Muscle layer of colon (tissue), 2 donors: Measurements from ENCODE around the gene MORF4L1.

Source experiments
- H3K27ac ChIP-seq: one replicate; pipeline ENCODE4 v1.7.0; 2013; ENCODE audit warnings: low read depth, mild to moderate bottlenecking, low read length, moderate library complexity
- H3K27me3 ChIP-seq, 2 donors: one replicate each; pipeline ENCODE4 v1.7.0; 2013; ENCODE audit warnings: low read length in 2 of 2, mild to moderate bottlenecking in 2 of 2; ENCODE audit not compliant: insufficient read depth in 2 of 2, control insufficient read depth in 1 of 2
- H3K36me3 ChIP-seq: one replicate; pipeline ENCODE4 v1.7.0; 2013; ENCODE audit warnings: mild to moderate bottlenecking, low read length; ENCODE audit not compliant: insufficient read depth
- H3K4me1 ChIP-seq: one replicate; pipeline ENCODE4 v1.7.0; 2013; ENCODE audit warnings: mild to moderate bottlenecking, low read length; ENCODE audit not compliant: insufficient read depth
- H3K4me3 ChIP-seq, 2 donors: one replicate each; pipeline ENCODE4 v1.7.0; 2013; ENCODE audit warnings: low read length in 2 of 2, low read depth in 1 of 2, mild to moderate bottlenecking in 1 of 2, moderate library complexity in 1 of 2
- H3K9ac ChIP-seq: one replicate; pipeline ENCODE4 v1.7.0; 2013; ENCODE audit warnings: low read length
- H3K9me3 ChIP-seq: one replicate; pipeline ENCODE4 v1.7.0; 2013; ENCODE audit warnings: mild to moderate bottlenecking, low read length
- donor health status: abdominal sarcoma.
- donor health status: Adenocarcinoma of cecum.

Gene MORF4L1

DNA sequence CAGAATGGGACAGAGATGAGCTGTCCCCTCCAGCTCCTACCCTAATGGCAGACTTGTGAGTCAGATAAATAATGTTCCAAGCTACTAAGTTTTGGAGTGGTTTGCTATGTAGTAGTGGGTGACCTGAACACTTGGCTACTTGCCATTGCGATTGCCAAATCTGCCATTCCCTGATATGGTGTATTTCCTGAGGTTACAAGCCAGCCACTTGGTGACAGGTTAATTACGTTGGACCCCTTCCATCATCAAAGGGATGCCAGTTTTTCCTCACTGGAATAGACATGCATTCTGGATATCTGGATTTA, 33.6 kb downstream of the MORF4L1 start:
- H3K9me3 ChIP-seq: no peaks in the 10 kb centered on the region
- peaks cover 18% of the 10 kb centered on the region for H3K4me1 ChIP-seq
- H3K27me3 ChIP-seq: no peaks in the 10 kb centered on the region
- no peak overlapping the region for H3K4me3 ChIP-seq
- H3K27ac ChIP-seq: no peak overlapping the region
- H3K9ac ChIP-seq: no peak overlapping the region
- H3K36me3 ChIP-seq: peaks cover 72% of the 10 kb centered on the region

GRCh38 chr15:78907577-78907976, 34.9 kb downstream of the MORF4L1 start:
- H3K36me3 ChIP-seq: peaks cover 73% of the 10 kb centered on the region
- H3K4me1 ChIP-seq: peaks cover 18% of the 10 kb centered on the region
- no peaks in the 10 kb centered on the region for H3K9me3 ChIP-seq
- no peak overlapping the region for H3K9ac ChIP-seq
- H3K4me3 ChIP-seq: no peak overlapping the region
- no peak overlapping the region for H3K27ac ChIP-seq
- no peaks in the 10 kb centered on the region for H3K27me3 ChIP-seq

DNA sequence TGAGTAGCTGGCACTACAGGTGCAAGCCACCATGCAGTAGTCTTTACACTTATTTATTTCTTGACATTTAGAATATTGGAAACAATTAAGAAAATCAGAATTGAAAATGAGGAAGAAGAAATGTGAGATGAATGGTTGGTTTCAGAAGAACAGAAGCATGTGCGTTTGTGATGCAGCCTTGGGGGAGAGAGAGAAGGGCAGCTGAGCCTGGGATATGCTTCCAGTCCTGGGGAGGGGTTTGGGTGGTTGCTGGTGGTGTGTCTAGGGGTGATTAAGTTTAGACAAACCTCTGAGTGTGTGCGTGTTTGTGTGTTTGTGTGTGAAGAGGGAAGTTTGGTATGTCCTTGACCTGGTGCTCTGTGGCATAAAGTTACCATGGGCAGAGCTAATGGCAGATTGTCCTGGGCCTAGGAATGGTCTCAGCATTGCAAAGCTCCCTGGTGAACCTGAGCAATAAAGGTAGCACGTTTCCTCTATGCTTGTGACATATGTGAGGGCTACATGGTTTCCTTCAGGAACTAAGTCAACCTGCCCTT, 36.5 kb downstream of the MORF4L1 start:
- peaks cover 68% of the 10 kb centered on the region for H3K36me3 ChIP-seq
- H3K27ac ChIP-seq: no peak overlapping the region
- H3K4me3 ChIP-seq: no peak overlapping the region
- H3K27me3 ChIP-seq: no peaks in the 10 kb centered on the region
- H3K4me1 ChIP-seq: peaks cover 25% of the 10 kb centered on the region
- H3K9me3 ChIP-seq: no peaks in the 10 kb centered on the region
- no peak overlapping the region for H3K9ac ChIP-seq

GRCh38 chr15:78909791-78910228, 37.1 kb downstream of the MORF4L1 start:
- H3K27ac ChIP-seq: peak overlapping the region; percentile 19
- H3K9ac ChIP-seq: no peak overlapping the region
- no peaks in the 10 kb centered on the region for H3K9me3 ChIP-seq
- H3K4me1 ChIP-seq: peaks cover 31% of the 10 kb centered on the region
- H3K27me3 ChIP-seq: no peaks in the 10 kb centered on the region
- peaks cover 62% of the 10 kb centered on the region for H3K36me3 ChIP-seq
- no peak overlapping the region for H3K4me3 ChIP-seq

GRCh38 chr15:78910271-78910670, 37.6 kb downstream of the MORF4L1 start:
- H3K4me1 ChIP-seq: peaks cover 36% of the 10 kb centered on the region
- H3K9me3 ChIP-seq: no peaks in the 10 kb centered on the region
- H3K36me3 ChIP-seq: peaks cover 59% of the 10 kb centered on the region
- H3K27me3 ChIP-seq: no peaks in the 10 kb centered on the region
- no peak overlapping the region for H3K9ac ChIP-seq
- no peak overlapping the region for H3K4me3 ChIP-seq
- H3K27ac ChIP-seq: peak overlapping the region; percentile 19

DNA sequence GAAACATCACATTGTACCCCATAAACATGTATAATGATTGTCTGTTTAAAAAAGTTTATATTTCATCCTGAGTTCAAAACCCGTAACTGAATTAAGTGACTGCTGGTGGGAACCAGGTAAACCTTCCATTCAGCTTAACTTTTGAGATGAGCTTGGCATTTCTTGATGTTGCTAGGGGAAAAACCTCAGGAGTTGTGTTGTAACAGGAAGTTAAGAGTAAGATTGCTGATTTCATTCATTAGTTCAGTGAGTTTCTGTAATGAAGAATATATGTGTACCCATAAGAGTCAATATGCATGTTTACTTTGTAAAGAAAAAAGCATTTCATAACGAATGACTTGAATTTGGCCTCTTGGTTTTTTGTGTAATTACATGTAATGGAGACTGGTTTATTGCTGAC, 39.6 kb downstream of the MORF4L1 start:
- Histone ChIP-seq H3K36me3 (peaks cover 45% of the 10 kb centered on the region), H3K4me3 (no peak overlapping the region), H3K4me1 (peaks cover 43% of the 10 kb centered on the region), H3K9me3 (no peaks in the 10 kb centered on the region), H3K27me3 (no peaks in the 10 kb centered on the region), H3K9ac (no peak overlapping the region), H3K27ac (no peak overlapping the region)

GRCh38 chr15:78913012-78913411, 40.3 kb downstream of the MORF4L1 start:
- Histone ChIP-seq H3K4me1 (peaks cover 49% of the 10 kb centered on the region), H3K27ac (no peak overlapping the region)

GRCh38 chr15:78914027-78914764, 41.5 kb downstream of the MORF4L1 start:
- Histone ChIP-seq H3K9ac (no peak overlapping the region), H3K9me3 (no peaks in the 10 kb centered on the region), H3K4me1 (peaks cover 49% of the 10 kb centered on the region), H3K27me3 (no peaks in the 10 kb centered on the region), H3K36me3 (peaks cover 41% of the 10 kb centered on the region), H3K27ac (peak overlapping the region; percentile 66), H3K4me3 (no peak overlapping the region)

More at GRCh38 chr15:78913012-78913411, 40.3 kb downstream of the MORF4L1 start:
- no peaks in the 10 kb centered on the region for H3K27me3 ChIP-seq
- no peak overlapping the region for H3K9ac ChIP-seq
- peaks cover 42% of the 10 kb centered on the region for H3K36me3 ChIP-seq
- H3K4me3 ChIP-seq: no peak overlapping the region
- H3K9me3 ChIP-seq: no peaks in the 10 kb centered on the region

GRCh38 chr15:78915341-78916087, 42.8 kb downstream of the MORF4L1 start:
- H3K27ac ChIP-seq: peak overlapping the region; percentile 59
- peaks cover 41% of the 10 kb centered on the region for H3K4me1 ChIP-seq
- no peak overlapping the region for H3K9ac ChIP-seq

GRCh38 chr15:78916088-78916487, 43.4 kb downstream of the MORF4L1 start:
- Histone ChIP-seq H3K9ac (no peak overlapping the region), H3K27me3 (no peaks in the 10 kb centered on the region), H3K4me1 (peaks cover 41% of the 10 kb centered on the region), H3K27ac (peak overlapping the region; percentile 59), H3K36me3 (peaks cover 33% of the 10 kb centered on the region), H3K4me3 (no peak overlapping the region), H3K9me3 (no peaks in the 10 kb centered on the region)

More at GRCh38 chr15:78915341-78916087, 42.8 kb downstream of the MORF4L1 start:
- peaks cover 33% of the 10 kb centered on the region for H3K36me3 ChIP-seq
- H3K27me3 ChIP-seq: no peaks in the 10 kb centered on the region
- H3K4me3 ChIP-seq: no peak overlapping the region
- no peaks in the 10 kb centered on the region for H3K9me3 ChIP-seq

DNA sequence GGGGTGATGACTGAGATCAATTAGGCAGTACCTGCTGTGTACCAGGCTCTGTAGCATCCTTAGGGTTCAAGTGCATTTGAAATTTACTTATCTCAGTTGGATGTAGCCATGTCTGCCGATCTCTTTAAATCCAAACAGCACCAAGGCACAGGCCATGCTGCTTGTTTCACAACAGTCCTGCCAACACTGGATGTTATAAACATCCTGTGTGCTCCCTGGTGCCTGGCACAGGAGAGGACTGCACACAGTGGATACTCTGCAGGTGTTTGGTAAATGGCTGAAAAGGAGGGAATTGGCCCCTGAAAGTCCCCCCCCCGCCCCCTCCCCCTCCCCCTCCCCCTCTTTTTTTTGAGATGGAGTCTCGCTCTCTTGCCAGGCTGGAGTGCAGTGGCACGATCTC, 45.2 kb downstream of the MORF4L1 start:
- H3K4me3 ChIP-seq: no peak overlapping the region
- H3K9me3 ChIP-seq: no peaks in the 10 kb centered on the region
- H3K4me1 ChIP-seq: peaks cover 41% of the 10 kb centered on the region
- no peak overlapping the region for H3K27ac ChIP-seq
- peaks cover 36% of the 10 kb centered on the region for H3K36me3 ChIP-seq
- H3K9ac ChIP-seq: no peak overlapping the region
- no peaks in the 10 kb centered on the region for H3K27me3 ChIP-seq
